Sciatic nerve (tissue), 2 donors: ENCODE results near the gene HMCES. TPM values are rescaled to one million over a fixed set of nuclear protein-coding genes. Genes with fewer than 3 reads are reported as not detected.

ENCODE experiments used
- ATAC-seq: fragments of 200-7000 bp; cut with Tn5 transposase; one replicate; pipeline ENCODE4 v1.9.1; 2020; ENCODE audit warnings: mild to moderate bottlenecking, moderate library complexity
- DNase-seq: peaks from one replicate; pipeline ENCODE4 v3.0.0-alpha.2; 2020; ENCODE audit warnings: low spot score
- intact Hi-C: fragments of 100-400 bp; cut with DNase I; formaldehyde crosslinking; loops from one replicate; pipeline ENCODE4 v1.14.2; 2022
- total RNA-seq: library from RNA; stranded (reverse); fragmentation: NEBNext Ultra II Directional; extraction: Animal tissue kit (Norgen Biotek cat#: 25700); gene quantifications from one replicate; pipeline ENCODE4 v1.2.1, GENCODE V29; 2021
- donor health status: DM: no; HTN: no; CAD: no.
- donor health status: DM: no; HTN: no; CAD: no.

Gene HMCES
- total RNA-seq, 1 donor from 2014 or later, result 36.6 TPM

DNA sequence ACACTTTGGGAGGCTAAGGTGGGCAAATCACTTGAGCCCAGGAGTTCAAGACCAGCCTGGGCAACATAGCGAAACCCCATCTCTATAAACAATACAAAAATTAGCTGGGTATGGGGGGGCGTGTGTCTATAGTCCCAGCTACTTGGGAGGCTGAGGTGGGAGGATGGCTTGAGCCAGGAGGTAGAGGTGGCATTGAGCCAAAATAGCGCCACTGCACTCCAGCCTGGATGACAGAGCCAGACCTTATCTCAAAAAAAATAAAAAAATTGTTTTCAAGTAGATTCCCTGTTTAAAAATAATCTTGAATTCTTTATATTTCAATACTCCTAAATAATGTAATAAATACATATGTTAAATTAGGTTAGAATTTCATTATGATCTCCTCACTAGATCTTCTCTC, 9.8 kb downstream of the HMCES start:
- intact Hi-C loops, result no loop called here
- ATAC-seq, result no peak
- no peak for DNase-seq

DNA sequence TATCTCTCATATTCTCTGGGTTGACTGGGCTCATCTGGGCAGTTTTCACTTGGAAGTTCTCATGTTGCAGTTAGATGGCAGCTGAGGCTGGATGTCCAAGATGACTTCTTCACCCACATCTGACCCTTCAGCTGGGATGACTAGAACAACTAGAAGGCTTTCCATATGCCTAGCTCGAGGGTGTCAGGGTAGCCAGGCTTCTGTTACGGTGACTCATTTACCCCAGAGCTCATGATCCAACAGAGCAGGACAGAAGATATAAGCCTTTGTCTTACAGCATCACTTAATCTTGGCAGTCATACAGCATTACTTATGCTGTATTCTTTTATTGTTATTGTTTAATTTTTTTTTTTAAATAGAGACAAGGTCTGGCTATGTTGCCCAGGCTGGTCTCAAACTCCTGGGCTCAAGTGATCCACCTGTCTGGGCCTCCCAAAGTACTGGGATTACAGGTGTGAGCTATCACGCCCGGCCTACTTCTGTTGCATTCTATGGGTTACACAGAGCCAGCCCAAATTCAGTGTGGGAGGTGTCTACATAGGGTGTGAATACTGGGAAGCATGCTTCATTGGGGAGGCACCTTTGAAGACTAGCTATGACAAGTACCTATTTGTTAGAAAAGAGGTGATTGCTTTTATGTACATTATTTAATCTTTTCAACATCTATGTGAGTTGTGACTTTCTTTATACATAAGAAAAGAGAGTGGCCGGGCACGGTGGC, 10.7 kb downstream of the HMCES start:
- ATAC-seq (no peak), DNase-seq (no peak)
- intact Hi-C loops, result no loop called here

DNA sequence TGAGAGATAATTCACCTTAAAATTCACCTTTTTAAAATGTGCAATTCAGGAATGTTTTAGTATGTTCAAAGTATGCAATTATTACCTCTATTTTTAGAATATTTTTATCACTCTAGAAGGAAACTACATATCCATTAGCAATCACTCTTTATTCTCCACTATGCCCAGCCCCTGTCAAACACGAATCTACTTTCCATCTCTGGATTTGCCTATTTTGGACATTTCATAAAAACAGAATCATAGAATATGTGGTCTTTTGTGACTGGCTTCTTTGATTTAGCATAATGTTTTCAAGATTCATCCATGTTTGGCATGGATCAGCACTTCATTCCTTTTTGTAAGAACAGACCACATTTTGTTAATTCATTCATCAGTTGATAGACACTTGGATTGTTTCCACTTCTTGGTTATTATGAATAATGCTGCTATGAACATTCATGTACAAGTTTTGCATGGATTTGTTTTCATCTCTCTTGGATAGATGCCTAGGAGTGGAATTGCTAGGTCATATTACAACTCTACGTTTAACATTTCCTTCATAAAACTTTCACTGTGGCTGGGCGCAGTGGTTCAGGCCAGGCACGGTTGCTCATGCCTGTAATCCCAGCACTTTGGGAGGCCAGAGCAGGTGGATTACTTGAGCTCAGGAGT, 12.7 kb downstream of the HMCES start:
- intact Hi-C loops, result no loop called here
- ATAC-seq, result peak; percentile 51
- DNase-seq, result no peak

DNA sequence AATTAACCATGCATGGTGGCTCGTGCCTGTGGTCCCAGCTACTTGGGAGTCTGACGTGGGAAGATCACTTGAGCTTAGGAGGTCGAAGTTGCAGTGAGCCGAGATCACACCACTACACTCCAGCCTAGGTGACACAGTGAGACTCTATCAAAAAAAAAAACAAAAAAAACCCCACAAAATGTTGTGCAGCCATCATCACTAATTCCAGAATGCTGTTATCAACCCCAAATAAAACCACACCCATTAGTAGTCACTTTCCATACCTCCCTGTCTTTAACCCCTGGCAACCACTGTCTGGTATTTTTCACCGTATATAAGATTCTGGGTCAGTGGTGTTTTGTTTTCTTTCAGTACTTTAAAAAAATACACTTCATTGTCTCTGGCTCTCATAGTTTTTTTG, 16.6 kb downstream of the HMCES start:
- DNase-seq, result no peak
- intact Hi-C loops, result no loop called here
- ATAC-seq, result no peak

DNA sequence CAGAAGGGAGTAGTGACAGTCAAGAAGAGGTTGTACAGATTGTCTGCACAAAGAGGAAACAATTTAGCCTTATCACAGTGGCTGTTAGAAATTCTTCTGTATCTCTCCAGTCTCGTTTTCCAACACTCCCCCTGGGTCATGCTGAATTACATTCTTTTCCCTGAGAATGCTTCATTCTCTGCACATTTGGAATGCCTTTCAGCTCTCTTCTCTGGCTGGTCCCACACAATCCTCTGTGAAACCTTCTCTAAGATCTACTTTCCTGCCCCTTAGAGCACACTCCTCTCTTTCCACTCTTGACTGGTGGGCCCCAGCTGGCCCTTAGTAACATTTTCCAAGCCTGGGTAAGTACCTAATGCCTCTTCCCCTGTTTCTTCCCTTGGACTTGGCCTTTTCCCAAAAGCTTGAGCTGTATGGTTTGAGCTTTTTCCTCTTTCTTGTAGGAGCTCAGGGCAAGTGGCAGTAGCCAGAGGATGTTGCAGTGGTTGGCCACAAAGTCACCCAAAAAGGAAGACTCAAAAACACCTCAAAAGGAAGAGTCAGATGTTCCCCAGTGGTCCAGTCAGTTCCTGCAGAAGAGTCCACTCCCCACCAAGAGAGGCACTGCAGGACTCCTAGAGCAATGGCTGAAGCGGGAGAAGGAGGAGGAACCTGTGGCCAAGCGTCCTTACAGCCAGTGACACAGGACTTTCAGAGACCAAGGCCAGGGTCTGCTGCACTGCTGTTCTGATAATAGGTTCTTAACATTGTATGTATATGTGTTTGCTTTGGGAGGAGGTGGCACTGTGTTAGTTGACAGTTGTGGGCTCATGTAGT, 25.7 kb downstream of the HMCES start:
- ATAC-seq, result no peak
- no peak for DNase-seq
- intact Hi-C loops, result no loop called here

DNA sequence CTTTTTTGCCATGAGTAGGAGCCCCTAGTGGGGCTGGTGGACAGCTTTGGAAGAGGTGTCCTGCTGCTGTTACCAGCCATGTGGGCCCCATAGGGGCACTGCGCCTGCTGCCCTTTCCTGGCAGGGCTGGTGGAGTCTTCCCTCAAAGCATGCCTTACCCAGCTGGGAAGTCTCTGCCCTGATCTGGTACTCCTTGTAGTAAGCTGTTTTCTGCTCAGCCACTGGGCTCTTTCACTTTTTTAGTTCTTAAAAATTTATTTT, 26.2 kb downstream of the HMCES start:
- DNase-seq (no peak), ATAC-seq (no peak)
- intact Hi-C loops, result no loop called here

DNA sequence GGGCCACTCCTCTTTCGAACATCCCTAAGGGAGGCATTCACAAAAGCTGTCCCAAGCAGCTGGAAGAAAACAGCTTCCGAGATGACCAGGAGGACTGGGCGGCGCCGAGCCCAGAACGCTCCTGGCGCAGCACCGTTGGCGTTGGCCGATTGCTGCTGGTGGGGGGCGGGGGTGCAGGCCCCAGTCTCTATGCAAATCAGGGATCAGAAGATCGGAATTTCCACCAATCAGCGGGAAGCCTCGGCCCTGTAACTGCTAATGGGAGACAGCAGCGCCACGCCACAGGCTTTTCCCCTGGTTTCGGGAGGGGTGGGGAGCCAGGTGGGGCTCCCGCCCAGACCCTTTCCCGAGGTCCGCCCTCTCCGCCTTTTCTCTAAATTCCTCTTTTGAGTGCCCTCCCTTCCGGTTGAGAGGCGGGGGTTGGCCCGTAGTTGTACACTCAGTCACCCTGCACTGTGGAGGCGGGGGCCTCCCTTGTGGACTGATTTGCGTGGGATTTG, 27.0 kb downstream of the HMCES start:
- intact Hi-C loops, result no loop called here
- ATAC-seq (peak; percentile 95), DNase-seq (peak; percentile 88)

DNA sequence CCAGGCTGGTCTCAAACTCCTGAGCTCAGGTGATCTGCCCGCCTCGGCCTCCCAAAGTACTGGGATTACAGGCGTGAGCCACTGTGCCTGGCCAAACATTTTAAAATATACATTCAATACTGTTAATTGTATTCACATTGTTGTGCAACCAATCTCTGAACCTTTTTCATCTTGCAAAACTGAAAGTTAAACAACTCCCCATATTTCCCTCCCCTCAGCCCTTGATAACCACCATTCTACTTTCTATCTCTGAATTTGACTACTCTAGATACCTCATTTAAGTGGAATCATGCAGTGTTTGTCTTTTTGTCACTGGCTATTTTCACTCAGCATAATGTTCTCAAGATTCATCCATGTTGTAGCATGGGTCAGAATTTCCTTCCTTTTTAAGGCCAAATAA, 30.0 kb downstream of the HMCES start:
- no peak for DNase-seq
- intact Hi-C loops, result no loop called here
- ATAC-seq, result no peak

DNA sequence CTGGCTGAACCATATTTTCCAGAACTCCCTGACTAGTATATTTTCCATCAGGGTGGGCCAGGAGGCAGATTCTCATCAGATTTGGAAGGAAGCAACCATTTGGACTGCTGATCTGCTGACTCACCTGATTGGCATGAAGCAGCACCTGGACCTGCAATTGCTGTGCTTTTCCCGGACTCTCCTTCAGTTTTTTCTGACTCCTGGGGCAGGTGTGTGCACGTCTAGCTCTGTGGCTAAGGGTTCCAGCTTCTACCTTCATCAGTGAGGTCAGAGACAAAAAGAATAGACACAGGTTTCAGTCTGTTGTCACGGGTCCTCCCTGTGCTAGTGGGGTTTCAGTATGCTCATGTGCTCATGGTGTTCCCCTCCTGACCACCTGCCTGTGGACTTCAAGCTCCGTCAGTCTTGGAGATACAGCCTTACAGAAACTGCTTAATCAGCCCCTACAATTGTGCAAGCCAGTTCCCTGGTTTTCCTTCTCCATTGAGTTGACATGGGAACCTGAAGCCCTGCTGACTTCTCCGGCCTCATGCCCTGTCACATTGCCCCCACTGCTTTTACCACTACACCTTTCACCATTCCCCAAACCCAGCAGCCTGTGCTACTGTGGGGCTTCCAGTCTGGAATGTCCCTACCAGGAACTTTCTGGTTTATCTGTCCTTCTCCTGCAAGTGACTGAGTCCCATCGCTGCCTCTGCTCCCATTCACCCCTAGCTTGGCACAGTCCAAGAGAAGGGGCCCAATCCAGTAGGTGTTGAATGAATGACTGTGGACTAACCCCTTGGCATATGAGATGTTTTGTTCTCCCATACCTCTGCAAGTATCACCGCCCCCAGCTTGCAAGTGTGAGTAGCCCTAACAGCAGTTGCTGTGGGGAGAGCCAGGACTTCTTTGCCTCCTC, 31.7 kb downstream of the HMCES start:
- ATAC-seq (no peak), DNase-seq (no peak)
- intact Hi-C loops, result no loop called here

DNA sequence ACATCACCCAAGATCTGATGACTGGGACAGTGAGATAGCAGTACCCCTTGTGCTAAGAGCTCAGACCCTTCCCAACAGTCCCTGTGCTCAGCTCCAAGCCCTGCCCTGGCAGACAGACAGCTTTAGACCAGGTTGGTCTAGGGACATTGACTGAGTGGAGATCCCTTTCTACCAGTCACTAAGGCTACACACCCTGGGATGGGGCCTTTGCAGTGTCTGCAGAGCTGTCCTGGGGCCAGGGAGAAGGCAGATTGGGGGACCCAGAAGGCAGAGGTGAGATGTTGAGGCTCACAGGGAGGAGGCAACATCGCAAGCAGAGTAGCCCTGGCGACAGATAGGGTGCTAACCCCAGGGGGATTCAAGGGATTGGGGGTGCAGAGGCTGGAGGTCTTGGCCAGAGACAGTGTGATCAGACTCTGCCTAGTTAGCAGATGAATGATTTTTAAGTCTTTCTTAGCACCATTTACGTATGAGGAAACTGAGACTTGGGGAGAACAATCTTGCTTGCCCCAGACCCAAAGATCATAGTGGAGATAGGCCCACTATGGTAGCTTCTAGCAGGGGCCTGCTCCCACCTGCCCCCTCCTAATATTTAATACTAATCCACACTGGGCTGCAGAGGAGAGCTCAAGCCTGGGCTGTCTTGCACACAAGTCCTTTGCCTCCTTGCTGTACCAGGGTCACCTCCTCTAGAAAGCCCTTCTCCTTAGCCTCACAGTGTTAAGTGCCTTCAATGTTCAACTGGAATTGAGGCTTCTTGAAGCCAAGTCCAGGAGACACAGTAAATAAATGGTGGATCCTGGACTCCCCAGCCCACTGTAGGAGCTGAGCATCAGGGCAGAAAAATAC, 32.6 kb downstream of the HMCES start:
- ATAC-seq (no peak), DNase-seq (no peak)
- intact Hi-C loops, result no loop called here

DNA sequence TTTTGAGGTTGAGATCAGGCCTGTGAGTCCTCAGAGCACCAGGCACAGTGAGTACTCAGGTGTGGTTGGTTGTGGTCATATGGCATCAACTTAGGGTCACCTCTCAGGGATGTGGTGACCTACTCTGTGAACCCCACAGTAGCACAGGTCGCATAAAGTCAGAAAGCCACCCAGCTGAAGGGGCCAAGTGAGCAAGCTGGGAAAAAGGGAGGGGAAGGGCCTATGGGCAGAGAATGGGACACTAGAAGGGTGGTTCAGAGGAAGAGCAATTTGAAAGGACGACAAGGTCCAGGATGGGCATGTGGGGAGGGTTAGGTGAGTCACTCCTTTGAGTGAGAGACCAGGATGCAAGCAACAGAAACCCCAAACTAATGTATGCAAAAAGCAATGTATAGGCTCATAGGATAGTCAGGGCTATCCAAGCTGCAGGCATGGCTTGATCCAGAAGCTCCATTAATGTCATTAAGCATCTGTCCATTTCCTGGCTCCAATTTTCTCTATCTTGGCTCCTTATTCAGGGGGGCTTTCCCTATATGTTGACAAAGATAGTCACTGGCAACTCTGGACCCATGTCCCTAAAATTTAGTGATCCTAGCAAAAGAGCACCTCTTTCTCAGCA, 33.5 kb downstream of the HMCES start:
- DNase-seq (no peak), ATAC-seq (no peak)
- intact Hi-C loops, result no loop called here

DNA sequence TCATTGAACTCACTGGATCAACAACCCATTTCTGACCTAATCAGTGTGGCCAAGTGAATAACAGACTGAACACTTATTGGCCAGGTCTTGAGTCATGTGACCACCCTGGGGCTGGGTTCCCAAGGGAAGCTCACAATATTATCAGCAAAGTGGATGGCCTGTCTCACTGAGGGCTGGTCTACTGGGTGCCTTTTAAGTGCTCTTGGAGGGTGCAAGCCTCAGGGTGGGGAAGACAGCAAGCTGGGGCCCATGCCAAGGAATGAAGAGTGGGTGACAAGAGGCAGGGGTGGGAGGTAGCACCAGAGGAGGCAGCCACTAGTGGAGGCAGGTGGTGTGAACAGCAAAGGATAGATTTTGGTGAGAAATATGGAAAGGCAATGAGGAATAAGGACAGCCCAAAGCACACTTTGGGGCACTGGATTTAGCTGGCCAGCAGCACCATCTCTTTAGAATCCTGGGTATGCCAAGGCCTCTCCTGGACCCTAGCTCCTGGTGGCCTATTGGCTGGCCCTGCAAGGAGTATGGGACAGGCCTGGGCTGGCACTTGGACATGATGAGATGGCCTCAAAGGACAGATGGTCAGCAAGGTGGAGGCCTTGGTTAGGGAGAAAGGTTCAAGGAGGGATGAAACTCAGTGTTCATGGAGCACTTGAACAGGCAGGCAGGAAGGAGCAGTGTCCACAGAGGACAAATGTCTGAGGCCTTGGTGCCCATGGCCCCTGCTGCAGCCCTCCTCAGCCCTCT, 34.2 kb downstream of the HMCES start:
- intact Hi-C loops, result no loop called here
- DNase-seq (no peak), ATAC-seq (no peak)

DNA sequence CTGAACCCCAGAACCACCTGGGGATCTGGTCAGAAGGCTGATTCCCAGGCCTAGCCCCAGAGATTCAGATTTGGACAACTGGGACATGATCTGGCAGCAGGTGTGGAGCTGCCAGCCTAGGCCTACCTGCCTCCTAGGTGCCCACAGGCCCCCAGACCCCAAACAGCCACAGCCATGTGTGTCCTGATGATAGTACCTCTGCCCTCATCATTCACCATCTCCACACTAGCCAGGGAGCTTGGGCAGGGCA, 34.7 kb downstream of the HMCES start:
- no peak for ATAC-seq
- intact Hi-C loops, result no loop called here
- DNase-seq, result no peak

DNA sequence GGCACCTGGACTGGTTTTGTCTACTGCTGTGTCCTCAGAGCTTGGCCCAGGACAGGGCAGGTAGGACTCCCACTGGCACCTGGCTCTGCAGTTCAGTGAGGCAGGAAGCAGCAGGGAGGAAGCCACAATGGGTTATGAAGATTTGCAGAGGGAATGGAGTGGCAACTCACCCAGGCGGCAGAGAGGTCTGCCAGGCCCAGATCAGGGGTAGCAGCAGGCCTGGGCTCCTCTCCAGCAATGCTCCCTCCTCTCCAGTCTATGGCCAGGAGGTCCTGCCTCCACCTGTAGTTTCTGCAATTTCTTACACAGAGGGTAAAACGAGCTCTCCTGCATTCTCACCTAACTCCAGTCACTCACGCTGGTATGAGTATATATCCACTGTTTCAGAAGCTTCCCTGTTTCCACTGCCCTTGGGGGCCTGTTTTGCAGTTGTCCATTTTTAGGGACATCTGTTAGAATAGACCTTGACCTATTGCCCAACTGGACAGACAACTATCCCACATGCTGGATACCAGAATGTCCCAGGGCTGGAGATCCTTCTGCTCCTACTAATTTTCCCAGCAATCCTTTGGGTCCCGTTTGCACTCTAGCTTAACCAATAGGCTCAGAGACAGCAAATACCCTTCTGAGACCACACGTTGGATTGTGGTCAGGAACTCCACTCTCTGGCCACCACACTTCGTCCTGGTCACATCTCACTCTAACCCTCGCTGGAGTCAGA, 35.2 kb downstream of the HMCES start:
- DNase-seq (no peak), ATAC-seq (peak; percentile 57)
- intact Hi-C loops, result no loop called here

DNA sequence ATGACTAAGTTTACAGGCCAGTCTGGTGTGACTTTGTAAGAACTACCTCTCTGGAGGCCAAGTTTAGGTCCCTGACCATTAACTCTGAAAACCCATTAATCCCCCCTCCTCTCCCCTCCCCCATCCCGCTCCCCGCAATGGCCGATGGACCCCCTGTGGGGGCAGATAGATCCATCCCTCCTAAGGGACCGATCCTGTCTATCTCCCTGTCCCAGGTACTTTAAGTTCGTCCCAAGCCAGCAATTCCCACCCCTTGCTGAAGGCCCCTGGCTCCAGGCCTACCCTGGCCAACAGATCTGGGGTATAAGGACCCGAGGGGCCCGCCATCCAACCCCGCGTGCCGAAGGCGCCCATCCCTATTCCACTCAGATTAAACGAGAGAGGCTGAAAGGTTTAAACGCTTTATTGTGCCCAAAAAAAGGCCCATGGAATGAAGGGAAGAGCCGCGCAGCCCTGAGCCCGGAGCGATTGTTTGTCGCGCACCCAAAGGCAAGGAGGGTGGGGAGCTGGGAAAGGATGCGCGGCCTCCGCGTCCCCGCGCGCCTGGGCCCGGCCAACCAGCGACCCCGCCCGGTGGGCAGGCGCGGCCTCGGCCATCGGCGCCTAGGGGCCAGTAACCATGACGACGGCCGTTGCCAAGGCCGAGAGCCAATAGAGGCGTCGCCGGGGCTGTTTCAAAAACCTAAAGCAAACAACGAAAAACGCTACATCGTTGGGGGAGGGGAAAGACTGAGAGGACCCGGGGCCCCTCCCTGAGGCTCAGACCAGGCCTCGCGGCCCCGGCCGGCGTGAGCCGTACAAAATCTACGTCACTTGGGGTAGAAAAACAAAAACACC, 35.9 kb downstream of the HMCES start:
- DNase-seq (peak; percentile 93), ATAC-seq (peak; percentile 80)
- intact Hi-C loops, result no loop called here
